CD4-positive, alpha-beta T cell (primary cell): Measurements from ENCODE around the gene DPH5. TPM values are rescaled to one million over a fixed set of nuclear protein-coding genes. Genes with fewer than 3 reads are reported as not detected.
"Not testable (repeated sequence)": the region's sequence is repeated elsewhere in the genome, so short reads cannot be mapped to it uniquely, and the experiment has no call there.

Source experiments
- ATAC-seq: fragments of 200-7000 bp; cut with Tn5 transposase; one replicate; pipeline ENCODE4 v1.10.0; 2022; ENCODE audit warnings: mild to moderate bottlenecking; ENCODE audit not compliant: poor library complexity
- CTCF ChIA-PET: fragments of 350-600 bp; sonication (Branson Sonifier 250); formaldehyde crosslinking; loops from one replicate; lab custom pipeline; 2021; ENCODE audit warnings: antibody characterized with exemption, inconsistent platforms; lab: Charles Lee
- POLR2A ChIA-PET: fragments of 350-600 bp; sonication (Branson Sonifier 250); formaldehyde crosslinking; loops from one replicate; lab custom pipeline; 2021; ENCODE audit warnings: antibody characterized with exemption, inconsistent platforms; lab: Charles Lee
- DNase-seq, 14 experiments: peaks; one replicate each; pipeline ENCODE4 v3.0.0-alpha.2; 2013 to 2020; ENCODE audit warnings: mixed read lengths in 2 of 14
- H3K27ac ChIP-seq, 2 donors: one replicate each; pipeline versions ENCODE4 v1.5.1 to v1.7.0; 2013; ENCODE audit warnings: low read length in 2 of 2, low read depth in 1 of 2, mild to moderate bottlenecking in 1 of 2
- H3K27me3 ChIP-seq, 2 experiments: 1 replicate in 1 of 2; 2 replicates in 1 of 2; pipeline versions ENCODE4 v1.6.1 to v1.7.0; 2013; ENCODE audit warnings: low read length in 2 of 2, control low read depth in 1 of 2, mild to moderate bottlenecking in 1 of 2, moderate library complexity in 1 of 2; ENCODE audit not compliant: insufficient read depth in 2 of 2, control insufficient read depth in 1 of 2
- H3K36me3 ChIP-seq: one replicate; pipeline ENCODE4 v1.6.1; 2013; ENCODE audit warnings: low read length, control low read depth; ENCODE audit not compliant: insufficient read depth
- H3K4me1 ChIP-seq: one replicate; pipeline ENCODE4 v1.6.1; 2013; ENCODE audit warnings: low read length, control low read depth; ENCODE audit not compliant: insufficient read depth
- H3K4me3 ChIP-seq: one replicate; pipeline ENCODE4 v1.5.1; 2013; ENCODE audit warnings: mild to moderate bottlenecking, low read length, moderate library complexity
- H3K9me3 ChIP-seq, 2 experiments: 1 replicate in 1 of 2; 2 replicates in 1 of 2; pipeline versions ENCODE4 v1.6.1 to v1.7.0; 2013; ENCODE audit warnings: low read length in 2 of 2, mild to moderate bottlenecking in 2 of 2, control low read depth in 1 of 2, moderate library complexity in 1 of 2; ENCODE audit not compliant: control insufficient read depth in 1 of 2, insufficient read depth in 1 of 2
- H3K27ac Mint-ChIP-seq: one replicate; pipeline ENCODE4 v1.8.0; 2020; ENCODE audit warnings: mixed read lengths
- H3K27me3 Mint-ChIP-seq: one replicate; pipeline ENCODE4 v1.8.0; 2021; ENCODE audit warnings: mixed read lengths
- H3K36me3 Mint-ChIP-seq: one replicate; pipeline ENCODE4 v1.8.0; 2021; ENCODE audit warnings: low read depth, mixed read lengths
- H3K4me1 Mint-ChIP-seq: one replicate; pipeline ENCODE4 v1.8.0; 2021; ENCODE audit warnings: low read depth, mixed read lengths
- H3K4me3 Mint-ChIP-seq: one replicate; pipeline ENCODE4 v1.8.0; 2020; ENCODE audit warnings: mild to moderate bottlenecking, mixed read lengths
- H3K9me3 Mint-ChIP-seq: one replicate; pipeline ENCODE4 v1.8.0; 2020; ENCODE audit warnings: mixed read lengths
- CTCF ChIP-seq: fragments of 200-600 bp; IDR thresholded peaks from one replicate; pipeline ENCODE4 v1.8.0; 2022; ENCODE audit warnings: antibody characterized with exemption, mild to moderate bottlenecking
- intact Hi-C, 2 experiments: fragments of 100-400 bp; cut with DNase I in 1 of 2; cut with micrococcal nuclease in 1 of 2; formaldehyde crosslinking; loops; one replicate each; pipeline versions ENCODE4 v1.15.1 to v1.9.0; 2023 to 2025; cut with DNase I, micrococcal nuclease
- total RNA-seq, 174 experiments: library from RNA in 2 of 174; stranded (reverse) in 2 of 174; gene quantifications; one replicate each; pipeline ENCODE4 v1.2.3 and lab custom pipeline; 2021 to 2026

Gene DPH5
- total RNA-seq, 2 experiments from 2014 or later = 31.3 to 35.4 TPM

- POLR2A ChIA-PET = not testable (repeated sequence)
Measured at GRCh38 chr1:100946064-100946463, 79.5 kb downstream of the DPH5 start.

GRCh38 chr1:100943533-100943932, 82.1 kb downstream of the DPH5 start:
- peaks cover 18% of the 10 kb centered on the region for H3K9me3 Mint-ChIP-seq
- Histone ChIP-seq H3K27me3 (no peaks in the 10 kb centered on the region), H3K9me3 (peaks cover 6 to 19% of the 10 kb centered on the region in 2 experiments), H3K36me3 (peaks cover 24% of the 10 kb centered on the region), H3K4me3 (no peak overlapping the region), H3K27ac (peak overlapping the region in 1 of 2 donors; percentile 22), H3K4me1 (peaks cover 15% of the 10 kb centered on the region)
- H3K4me3 Mint-ChIP-seq = peak overlapping the region; percentile 40
- no peak for TF ChIP-seq CTCF
- peaks cover 91% of the 10 kb centered on the region for H3K36me3 Mint-ChIP-seq
- DNase-seq = no peak
- no peak for ATAC-seq
- intact Hi-C loops = no loop called here
- no peaks in the 10 kb centered on the region for H3K27me3 Mint-ChIP-seq
- H3K4me1 Mint-ChIP-seq = peaks cover 66% of the 10 kb centered on the region
- ChIA-PET POLR2A (interaction anchor here (0.9 to 3.6 kb wide), 4 partner anchors 10 to 31 kb away, joined by 3 to 34 read pairs (median 4); no protein-coding TSS in a partner anchor), CTCF (no interaction called here)
- H3K27ac Mint-ChIP-seq = peak overlapping the region; percentile 90

More at GRCh38 chr1:100946064-100946463, 79.5 kb downstream of the DPH5 start:
- H3K4me1 ChIP-seq = peaks cover 34% of the 10 kb centered on the region
- H3K36me3 Mint-ChIP-seq = peaks cover 97% of the 10 kb centered on the region
- H3K27ac Mint-ChIP-seq = peak overlapping the region; percentile 63
- H3K4me3 Mint-ChIP-seq, H3K4me3 ChIP-seq, CTCF ChIA-PET, H3K27me3 ChIP-seq, ATAC-seq, intact Hi-C loops, H3K27ac ChIP-seq, DNase-seq, H3K27me3 Mint-ChIP-seq: not testable (repeated sequence)
- H3K9me3 ChIP-seq = peaks cover 15 to 19% of the 10 kb centered on the region in 2 experiments
- peaks cover 24% of the 10 kb centered on the region for H3K9me3 Mint-ChIP-seq
- peaks cover 20% of the 10 kb centered on the region for H3K36me3 ChIP-seq
- H3K4me1 Mint-ChIP-seq = peaks cover 76% of the 10 kb centered on the region

- ChIA-PET POLR2A (interaction anchor here (0.6 to 3.6 kb wide), 13 partner anchors 11 to 367 kb away, joined by 3 to 34 read pairs (median 4); partner anchors contain the start of gene S1PR1), CTCF (interaction anchor here (0.9 to 1.1 kb wide), 2 partner anchors 13 to 17 kb away, joined by 3 to 4 read pairs; no protein-coding TSS in a partner anchor)
- ATAC-seq (peak; percentile 47), DNase-seq (no peak)
- Mint-ChIP-seq H3K36me3 (peaks cover 91% of the 10 kb centered on the region), H3K27ac (peak overlapping the region; percentile 90), H3K4me3 (peak overlapping the region; percentile 79), H3K9me3 (peaks cover 12% of the 10 kb centered on the region), H3K27me3 (no peaks in the 10 kb centered on the region), H3K4me1 (peaks cover 67% of the 10 kb centered on the region)
- peaks cover 11% of the 10 kb centered on the region for H3K4me1 ChIP-seq
- intact Hi-C loops = no loop called here
- H3K36me3 ChIP-seq = peaks cover 32% of the 10 kb centered on the region
- peaks cover 6 to 18% of the 10 kb centered on the region in 2 experiments for H3K9me3 ChIP-seq
- TF ChIP-seq CTCF = no peak
- H3K27ac ChIP-seq = peak overlapping the region; percentile 38 to 39
- H3K27me3 ChIP-seq = no peaks in the 10 kb centered on the region
- H3K4me3 ChIP-seq = no peak overlapping the region
Measured at GRCh38 chr1:100942304-100943046, 83.1 kb downstream of the DPH5 start.
